Gastroesophageal sphincter (tissue), 3 donors: Measurements from ENCODE around the gene PTPRN2.

Source experiments
- CTCF ChIP-seq, 4 experiments: fragments of 200-600 bp in 2 of 4; fragments of 450-650 bp in 2 of 4; sonication (generic) in 1 of 4; IDR thresholded peaks; one replicate each; pipeline ENCODE4 v1.5.1; 2017 to 2019; ENCODE audit warnings: antibody characterized with exemption in 4 of 4, mild to moderate bottlenecking in 2 of 4, moderate library complexity in 2 of 4
- POLR2A ChIP-seq, 2 donors: fragments of 450-650 bp; IDR thresholded peaks; one replicate each; pipeline ENCODE4 v1.6.1; 2017; ENCODE audit warnings: antibody characterized with exemption in 2 of 2, mild to moderate bottlenecking in 2 of 2, moderate library complexity in 1 of 2
- POLR2AphosphoS5 ChIP-seq: sonication (generic); formaldehyde crosslinking; IDR thresholded peaks from one replicate; pipeline ENCODE4 v1.6.1; 2017; ENCODE audit warnings: antibody characterized with exemption

GRCh38 chr7:158266426-158266816, 321.2 kb downstream of the PTPRN2 start:
- no peak for TF ChIP-seq CTCF (IDR thresholded peaks at IDR 0.05)
- no peak for TF ChIP-seq POLR2A (IDR thresholded peaks at IDR 0.05)
- TF ChIP-seq POLR2AphosphoS5, result no peak
